22Rv1 (cell line): ENCODE results near the gene SRGAP1.

Experiments used
- ZFX ChIP-seq: fragments of 450-650 bp; IDR thresholded peaks from 2 replicates; pipeline ENCODE4 v1.6.1; 2017; ENCODE audit warnings: antibody characterized with exemption, borderline replicate concordance
- TF ChIP-seq, protein P1 (sequence below): fragments of 450-650 bp; IDR thresholded peaks from 2 replicates; pipeline ENCODE4 v1.5.1; 2017; ENCODE audit warnings: mild to moderate bottlenecking

DNA sequence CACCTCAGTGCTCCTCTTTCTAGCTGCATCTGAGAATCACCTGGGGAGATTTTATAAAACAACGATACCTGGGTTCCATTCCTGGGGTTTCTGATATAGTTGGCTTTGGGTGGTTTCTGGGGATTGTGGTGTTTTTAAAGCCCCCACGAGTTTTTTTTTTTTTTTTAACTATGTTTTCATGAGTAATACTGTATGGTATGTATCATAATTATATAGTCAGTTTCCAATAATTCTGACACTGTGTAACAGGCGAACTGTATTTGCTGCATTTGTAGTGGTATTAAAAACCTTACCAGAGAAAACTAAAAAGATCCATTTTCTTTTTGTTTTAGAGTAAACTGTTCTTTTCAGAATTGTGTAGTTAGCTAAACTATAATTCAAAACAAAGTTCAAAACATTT is 84.9 kb downstream of the SRGAP1 start:
- TF ChIP-seq, protein P1, sequence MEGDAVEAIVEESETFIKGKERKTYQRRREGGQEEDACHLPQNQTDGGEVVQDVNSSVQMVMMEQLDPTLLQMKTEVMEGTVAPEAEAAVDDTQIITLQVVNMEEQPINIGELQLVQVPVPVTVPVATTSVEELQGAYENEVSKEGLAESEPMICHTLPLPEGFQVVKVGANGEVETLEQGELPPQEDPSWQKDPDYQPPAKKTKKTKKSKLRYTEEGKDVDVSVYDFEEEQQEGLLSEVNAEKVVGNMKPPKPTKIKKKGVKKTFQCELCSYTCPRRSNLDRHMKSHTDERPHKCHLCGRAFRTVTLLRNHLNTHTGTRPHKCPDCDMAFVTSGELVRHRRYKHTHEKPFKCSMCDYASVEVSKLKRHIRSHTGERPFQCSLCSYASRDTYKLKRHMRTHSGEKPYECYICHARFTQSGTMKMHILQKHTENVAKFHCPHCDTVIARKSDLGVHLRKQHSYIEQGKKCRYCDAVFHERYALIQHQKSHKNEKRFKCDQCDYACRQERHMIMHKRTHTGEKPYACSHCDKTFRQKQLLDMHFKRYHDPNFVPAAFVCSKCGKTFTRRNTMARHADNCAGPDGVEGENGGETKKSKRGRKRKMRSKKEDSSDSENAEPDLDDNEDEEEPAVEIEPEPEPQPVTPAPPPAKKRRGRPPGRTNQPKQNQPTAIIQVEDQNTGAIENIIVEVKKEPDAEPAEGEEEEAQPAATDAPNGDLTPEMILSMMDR: no peak
- TF ChIP-seq ZFX: no peak
